T-helper 1 cell treated with Interleukin-12 subunit alpha and Interleukin-12 subunit beta and Interleukin-4 antibody, amounts not matched to agents 30 μg/mL and 1 μg/mL, for 36 hours (primary cell): ENCODE results near the gene HSBP1L1.

Experiments used
- H3K27ac Mint-ChIP-seq: one replicate; pipeline ENCODE4 v1.8.0; 2021; ENCODE audit warnings: mild to moderate bottlenecking, mixed read lengths
- H3K27me3 Mint-ChIP-seq: one replicate; pipeline ENCODE4 v1.8.0; 2021; ENCODE audit warnings: low read depth, mixed read lengths
- H3K36me3 Mint-ChIP-seq: one replicate; pipeline ENCODE4 v1.8.0; 2021; ENCODE audit warnings: low read depth, mixed read lengths
- H3K4me1 Mint-ChIP-seq: one replicate; pipeline ENCODE4 v1.8.0; 2021; ENCODE audit warnings: low read depth, mixed read lengths
- H3K4me3 Mint-ChIP-seq: one replicate; pipeline ENCODE4 v1.8.0; 2021; ENCODE audit warnings: mild to moderate bottlenecking, moderate library complexity, mixed read lengths
- H3K9me3 Mint-ChIP-seq: one replicate; pipeline ENCODE4 v1.8.0; 2021; ENCODE audit warnings: mixed read lengths

Gene HSBP1L1

DNA sequence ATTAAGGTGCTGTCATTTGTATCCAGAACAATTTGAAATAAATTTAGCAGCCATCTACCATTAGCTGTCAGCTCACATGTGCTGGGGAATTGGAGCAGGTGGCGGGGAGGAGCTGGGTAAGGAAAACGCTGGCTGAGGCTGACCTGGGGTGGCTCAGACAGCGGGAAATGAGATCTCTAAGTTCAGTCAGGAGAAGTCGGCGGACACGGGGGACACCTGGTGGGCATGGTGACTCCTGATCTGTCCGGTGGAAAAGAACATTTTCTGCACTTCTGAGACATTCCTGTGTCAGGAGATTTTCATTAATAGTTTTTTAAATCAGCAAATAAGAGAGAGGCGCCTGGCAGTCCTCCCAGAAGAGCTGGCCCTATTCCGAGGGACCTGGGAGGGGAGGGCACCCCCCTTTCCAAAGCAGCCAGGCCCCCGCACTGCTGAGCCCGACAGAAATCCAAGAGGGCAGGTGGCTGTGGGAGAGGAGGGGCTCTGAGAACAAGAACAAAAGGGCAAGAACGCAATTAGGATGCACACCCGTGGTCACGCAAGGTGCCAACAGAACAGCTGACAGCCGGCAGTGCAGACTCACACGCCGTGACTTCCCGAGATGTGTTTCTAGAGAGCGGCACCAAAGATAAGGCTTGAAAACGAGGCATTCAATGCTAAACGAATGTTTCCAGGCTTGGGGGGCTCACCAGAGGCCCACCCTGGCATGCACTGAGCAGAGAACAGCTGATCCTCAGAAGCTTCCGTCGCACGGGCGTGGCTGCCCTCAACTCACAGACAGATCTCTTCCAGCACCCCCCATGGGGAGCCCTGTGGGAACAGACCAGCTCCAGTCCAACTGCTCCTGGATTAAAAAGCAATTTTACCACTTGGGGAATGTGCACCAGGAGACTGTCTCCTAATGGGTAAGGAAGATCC lies 39.4 kb upstream of the HSBP1L1 start:
- peaks cover 34% of the 10 kb centered on the region for H3K36me3 Mint-ChIP-seq
- H3K4me3 Mint-ChIP-seq, result no peak overlapping the region
- no peak overlapping the region for H3K27ac Mint-ChIP-seq

DNA sequence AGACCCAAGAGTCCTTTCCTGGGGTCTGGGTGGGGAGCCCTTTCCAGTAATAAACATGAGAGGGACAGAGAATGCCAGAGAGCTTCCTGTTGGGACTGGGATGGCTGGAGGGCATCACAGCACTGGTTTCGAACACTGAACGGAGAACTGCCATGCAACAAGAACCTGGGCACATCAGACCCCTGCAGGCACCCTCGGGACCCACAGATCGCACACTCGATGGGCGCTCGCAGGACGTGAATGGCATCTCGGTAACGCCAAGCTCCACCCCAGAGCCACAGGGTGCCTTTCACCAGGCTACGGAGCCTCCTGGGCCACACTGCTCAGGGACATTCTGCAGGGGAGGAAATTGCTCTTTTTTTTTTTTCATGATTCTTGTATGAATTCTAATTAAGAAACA lies 38.1 kb upstream of the HSBP1L1 start:
- Mint-ChIP-seq H3K9me3 (peaks cover 24% of the 10 kb centered on the region), H3K36me3 (peaks cover 41% of the 10 kb centered on the region)

More for the DNA sequence above, 39.4 kb upstream of the HSBP1L1 start:
- Mint-ChIP-seq H3K9me3 (peaks cover 16% of the 10 kb centered on the region), H3K27me3 (no peaks in the 10 kb centered on the region), H3K4me1 (no peaks in the 10 kb centered on the region)

DNA sequence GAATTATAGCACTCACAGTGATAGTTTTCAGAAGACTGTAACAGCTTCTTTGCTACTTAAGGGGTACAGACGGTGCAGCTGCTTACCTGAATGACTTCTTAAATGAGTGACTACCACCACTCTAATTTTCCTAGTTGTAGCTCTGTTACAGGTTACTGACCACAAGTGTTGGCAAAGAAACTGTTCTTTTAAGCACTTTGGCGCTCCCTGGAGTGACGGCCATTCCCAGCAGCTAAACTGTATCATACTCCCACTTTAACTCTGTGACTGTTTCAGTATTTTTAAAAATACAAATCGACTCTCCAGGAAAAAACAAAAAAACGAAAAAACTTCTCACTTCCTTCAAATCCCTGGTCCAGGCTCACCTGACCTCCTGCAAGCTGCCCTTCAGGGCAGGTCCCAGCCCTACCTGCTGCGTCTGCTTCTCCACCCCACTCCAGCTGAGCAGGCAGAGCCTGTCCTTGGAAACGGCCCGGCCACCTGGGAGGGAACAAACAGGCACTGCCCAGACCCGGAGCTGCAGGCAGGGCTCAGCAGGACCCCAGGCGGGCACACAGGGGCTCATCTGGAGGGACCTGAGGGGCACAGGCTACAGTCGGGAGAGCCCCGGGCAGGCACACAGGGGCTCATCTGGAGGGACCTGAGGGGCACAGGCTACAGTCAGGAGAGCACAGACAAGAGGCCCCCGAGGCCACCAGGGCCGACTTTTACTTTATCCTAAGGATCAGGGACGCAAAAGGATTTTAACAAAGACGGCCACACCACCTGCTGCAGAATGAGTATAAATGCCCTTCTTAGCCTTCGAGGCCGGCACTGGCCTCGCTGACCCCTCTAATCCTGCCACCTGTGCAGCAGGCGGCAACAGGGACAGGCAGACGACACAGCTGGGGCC lies 37.5 kb upstream of the HSBP1L1 start:
- no peaks in the 10 kb centered on the region for H3K4me1 Mint-ChIP-seq
- peaks cover 28% of the 10 kb centered on the region for H3K9me3 Mint-ChIP-seq
- peak overlapping the region; percentile 31 for H3K27ac Mint-ChIP-seq
- peaks cover 39% of the 10 kb centered on the region for H3K36me3 Mint-ChIP-seq
- H3K4me3 Mint-ChIP-seq, result no peak overlapping the region
- H3K27me3 Mint-ChIP-seq, result no peaks in the 10 kb centered on the region

More for the DNA sequence above, 38.1 kb upstream of the HSBP1L1 start:
- no peaks in the 10 kb centered on the region for H3K4me1 Mint-ChIP-seq
- H3K27ac Mint-ChIP-seq, result no peak overlapping the region
- H3K27me3 Mint-ChIP-seq, result no peaks in the 10 kb centered on the region
- no peak overlapping the region for H3K4me3 Mint-ChIP-seq

DNA sequence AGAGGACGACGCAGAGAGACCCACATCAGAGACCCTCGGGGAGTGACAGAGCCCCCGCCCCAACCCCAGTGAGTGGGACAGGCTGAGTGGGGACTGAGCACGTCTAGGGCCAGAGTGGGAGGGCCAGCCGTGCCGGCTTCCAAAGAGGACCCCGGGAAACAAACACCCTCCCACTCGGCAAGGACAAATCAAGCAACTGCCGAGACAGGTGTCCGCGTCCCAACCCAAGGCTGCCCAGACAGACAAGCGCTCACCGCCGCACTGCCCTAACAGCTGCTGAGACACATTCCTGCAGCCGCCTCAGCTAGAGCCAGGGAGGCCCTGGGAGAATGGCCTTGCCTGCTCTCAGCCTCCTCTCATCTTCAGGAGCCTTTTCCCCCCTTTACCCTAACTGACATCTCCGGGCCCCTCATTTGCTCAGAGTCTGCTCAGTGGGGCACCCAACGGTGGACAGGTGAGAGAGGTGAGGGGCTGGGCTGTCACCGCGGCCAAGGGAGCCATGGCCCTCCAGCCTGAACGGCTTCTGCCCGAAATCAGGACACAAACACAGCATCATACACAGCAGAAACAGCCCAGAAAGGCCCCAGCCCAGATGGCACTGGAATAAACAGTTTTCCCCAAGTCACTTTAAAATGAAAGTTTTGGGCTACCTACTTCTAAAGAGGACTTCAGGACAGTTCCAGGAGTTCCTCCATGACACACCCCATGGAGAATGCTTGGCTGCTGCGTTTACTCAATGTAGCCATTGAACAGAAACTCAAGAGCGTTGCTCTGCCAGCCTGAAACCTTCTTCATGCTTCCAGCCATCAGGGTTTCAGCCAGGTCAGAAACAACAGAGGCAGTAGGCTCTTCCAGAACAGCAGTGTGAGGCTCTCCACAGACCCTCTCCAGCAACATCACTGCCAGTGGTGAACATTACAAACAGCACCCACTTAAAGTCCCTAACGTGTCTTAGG lies 36.6 kb upstream of the HSBP1L1 start:
- H3K27ac Mint-ChIP-seq, result no peak overlapping the region
- peaks cover 48% of the 10 kb centered on the region for H3K36me3 Mint-ChIP-seq
- no peaks in the 10 kb centered on the region for H3K4me1 Mint-ChIP-seq
- no peaks in the 10 kb centered on the region for H3K27me3 Mint-ChIP-seq
- H3K9me3 Mint-ChIP-seq, result peaks cover 37% of the 10 kb centered on the region
- no peak overlapping the region for H3K4me3 Mint-ChIP-seq

DNA sequence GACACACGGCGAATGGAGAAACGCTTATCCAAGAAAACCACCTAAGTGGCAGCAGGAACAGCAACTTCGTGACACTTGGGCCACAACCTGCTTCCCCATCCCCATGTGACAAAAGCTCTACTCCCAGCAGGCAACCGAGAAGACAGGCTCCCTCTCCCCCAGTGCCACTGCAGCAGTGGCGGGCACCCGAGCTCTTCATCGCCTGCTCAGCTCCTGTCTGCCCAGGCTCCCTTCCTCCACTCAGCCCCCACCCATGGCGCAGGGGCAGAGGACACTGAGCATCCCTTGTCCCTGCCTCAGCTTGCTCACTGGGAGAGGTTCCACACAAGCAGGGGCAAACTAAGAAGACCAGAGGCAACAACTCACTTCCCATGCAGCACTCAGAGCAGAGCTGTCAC lies 35.9 kb upstream of the HSBP1L1 start:
- peaks cover 44% of the 10 kb centered on the region for H3K9me3 Mint-ChIP-seq
- H3K27me3 Mint-ChIP-seq, result no peaks in the 10 kb centered on the region
- peaks cover 50% of the 10 kb centered on the region for H3K36me3 Mint-ChIP-seq
- H3K4me1 Mint-ChIP-seq, result no peaks in the 10 kb centered on the region
- H3K27ac Mint-ChIP-seq, result no peak overlapping the region
- no peak overlapping the region for H3K4me3 Mint-ChIP-seq

DNA sequence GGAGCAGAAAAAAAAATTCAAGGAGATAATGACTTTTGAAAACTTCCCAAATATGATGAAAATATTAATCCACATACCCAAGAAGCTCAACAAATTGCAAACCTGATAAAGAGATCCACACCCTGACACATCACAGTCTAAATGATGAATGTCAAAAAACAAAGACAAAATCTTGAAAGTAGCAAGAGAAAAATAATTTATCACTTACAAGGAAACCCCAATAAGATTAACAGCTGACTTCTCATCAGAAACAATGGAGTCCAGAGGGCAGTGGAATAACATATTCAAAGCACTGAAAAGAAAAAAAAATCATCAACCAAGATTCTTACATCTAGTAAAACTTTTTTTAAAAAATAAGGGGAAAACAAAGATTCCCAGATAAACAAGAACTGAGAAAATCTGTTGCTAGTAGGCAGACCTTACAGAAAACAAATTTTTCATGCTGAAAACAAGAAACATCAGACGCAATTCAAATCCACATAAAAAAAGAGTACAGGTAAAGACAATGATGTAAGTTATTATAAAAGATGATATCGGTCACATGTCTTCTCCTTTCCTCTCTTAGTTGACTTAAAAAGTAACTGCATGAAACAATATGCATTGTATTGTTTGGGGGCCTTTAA lies 34.3 kb upstream of the HSBP1L1 start:
- peaks cover 54% of the 10 kb centered on the region for H3K9me3 Mint-ChIP-seq
- no peak overlapping the region for H3K4me3 Mint-ChIP-seq
- no peaks in the 10 kb centered on the region for H3K27me3 Mint-ChIP-seq
- H3K4me1 Mint-ChIP-seq, result no peaks in the 10 kb centered on the region
- no peak overlapping the region for H3K27ac Mint-ChIP-seq
- peaks cover 57% of the 10 kb centered on the region for H3K36me3 Mint-ChIP-seq

DNA sequence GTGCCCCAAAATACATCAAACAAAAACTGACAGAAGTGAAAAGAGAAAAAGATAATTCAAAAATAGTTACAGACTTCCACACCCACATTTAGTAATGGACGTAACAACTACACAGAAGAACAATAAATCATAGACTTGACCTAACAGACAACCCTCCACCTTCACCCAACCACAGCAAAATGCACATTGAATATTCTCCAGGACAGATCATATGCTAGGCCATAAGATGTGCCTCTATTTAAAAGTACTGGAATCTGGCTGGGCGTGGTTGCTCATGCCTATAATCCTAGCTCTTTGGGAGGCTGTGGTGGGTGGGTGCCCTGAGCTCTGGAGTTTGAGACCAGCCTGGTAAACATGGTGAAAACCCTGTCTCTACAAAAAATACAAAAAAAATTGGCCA lies 33.0 kb upstream of the HSBP1L1 start:
- Mint-ChIP-seq H3K36me3 (peaks cover 71% of the 10 kb centered on the region), H3K4me3 (no peak overlapping the region), H3K9me3 (peaks cover 67% of the 10 kb centered on the region), H3K27me3 (no peaks in the 10 kb centered on the region), H3K27ac (no peak overlapping the region), H3K4me1 (no peaks in the 10 kb centered on the region)

DNA sequence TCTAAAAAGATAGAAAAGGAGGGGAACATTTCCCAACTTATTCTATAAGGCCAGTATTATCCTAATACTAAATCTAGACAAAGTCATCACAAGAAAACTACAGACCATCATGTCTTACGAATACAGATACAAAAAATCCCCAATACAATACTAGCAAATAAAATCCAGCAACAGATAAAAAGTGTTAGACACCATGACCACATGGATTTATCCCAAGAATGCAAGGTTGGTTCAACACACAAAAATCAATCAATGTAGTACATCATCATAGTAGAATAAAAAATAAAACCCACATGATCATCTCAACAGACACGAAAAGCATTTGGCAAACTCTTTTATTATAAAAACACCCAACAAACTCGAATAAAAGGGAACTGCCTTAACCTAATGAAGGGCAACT lies 31.5 kb upstream of the HSBP1L1 start:
- Mint-ChIP-seq H3K27ac (no peak overlapping the region), H3K36me3 (peaks cover 84% of the 10 kb centered on the region), H3K27me3 (no peaks in the 10 kb centered on the region), H3K4me3 (no peak overlapping the region), H3K4me1 (no peaks in the 10 kb centered on the region), H3K9me3 (peaks cover 74% of the 10 kb centered on the region)

DNA sequence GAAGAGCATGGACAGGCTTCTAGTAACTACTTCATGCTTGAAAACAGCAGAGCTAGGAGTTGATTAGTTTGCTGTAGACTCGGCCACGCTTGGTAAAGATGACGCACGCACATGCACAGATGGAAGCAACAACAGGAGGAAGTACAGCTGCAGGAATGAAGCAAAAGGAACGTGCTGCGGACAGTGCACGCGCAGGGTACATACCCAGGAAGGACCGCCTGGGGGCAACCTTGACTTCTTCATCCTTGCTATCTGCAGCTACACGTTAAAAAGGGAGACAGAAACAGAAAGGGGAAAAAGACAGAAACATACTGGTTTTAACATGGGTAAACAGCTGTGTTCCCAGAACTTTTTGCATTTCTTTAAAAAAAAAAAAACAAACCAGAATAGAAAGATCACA lies 30.7 kb upstream of the HSBP1L1 start:
- H3K36me3 Mint-ChIP-seq, result peaks cover 83% of the 10 kb centered on the region
- H3K4me1 Mint-ChIP-seq, result no peaks in the 10 kb centered on the region
- H3K27ac Mint-ChIP-seq, result no peak overlapping the region
- no peaks in the 10 kb centered on the region for H3K27me3 Mint-ChIP-seq
- H3K4me3 Mint-ChIP-seq, result no peak overlapping the region
- peaks cover 71% of the 10 kb centered on the region for H3K9me3 Mint-ChIP-seq

DNA sequence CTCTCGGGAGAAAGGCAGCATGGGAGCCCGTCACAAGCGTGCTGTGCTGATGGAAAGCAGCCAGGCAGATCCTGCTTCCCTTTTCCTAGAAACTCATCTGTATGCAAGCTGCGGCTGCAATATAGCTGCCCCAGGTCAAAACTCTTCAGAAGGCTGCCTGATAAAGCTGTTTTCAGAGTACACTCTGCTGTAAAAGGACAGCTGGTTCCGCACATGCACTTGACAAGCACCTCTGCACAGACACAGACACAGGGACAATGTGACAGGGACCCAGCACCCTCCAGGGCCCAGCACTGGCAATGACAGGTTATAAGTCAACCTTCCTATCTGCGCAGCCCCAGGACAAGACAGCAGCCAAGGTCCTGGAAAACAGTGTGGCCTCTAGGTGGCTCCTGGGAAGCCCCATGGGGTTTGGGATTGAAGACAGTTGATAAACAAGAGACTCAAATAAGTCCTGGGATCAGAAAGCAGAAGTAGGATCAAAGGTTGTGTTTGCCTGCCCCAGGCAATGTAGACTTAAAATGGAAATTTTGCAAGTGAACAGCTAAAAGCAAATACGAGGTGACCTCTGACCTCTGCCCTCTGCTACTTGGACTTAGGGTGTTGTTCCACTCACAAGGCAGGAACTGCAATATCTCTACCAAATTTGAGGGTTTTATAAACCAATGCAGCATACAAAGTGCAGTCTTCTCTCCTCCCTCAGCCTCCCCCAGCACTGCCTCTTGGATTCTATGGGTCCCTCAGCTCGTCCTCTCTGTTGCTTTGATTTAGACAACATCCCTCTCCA lies 29.9 kb upstream of the HSBP1L1 start:
- Mint-ChIP-seq H3K27ac (no peak overlapping the region), H3K36me3 (peaks cover 82% of the 10 kb centered on the region), H3K4me3 (no peak overlapping the region), H3K9me3 (peaks cover 64% of the 10 kb centered on the region), H3K27me3 (no peaks in the 10 kb centered on the region), H3K4me1 (no peaks in the 10 kb centered on the region)

DNA sequence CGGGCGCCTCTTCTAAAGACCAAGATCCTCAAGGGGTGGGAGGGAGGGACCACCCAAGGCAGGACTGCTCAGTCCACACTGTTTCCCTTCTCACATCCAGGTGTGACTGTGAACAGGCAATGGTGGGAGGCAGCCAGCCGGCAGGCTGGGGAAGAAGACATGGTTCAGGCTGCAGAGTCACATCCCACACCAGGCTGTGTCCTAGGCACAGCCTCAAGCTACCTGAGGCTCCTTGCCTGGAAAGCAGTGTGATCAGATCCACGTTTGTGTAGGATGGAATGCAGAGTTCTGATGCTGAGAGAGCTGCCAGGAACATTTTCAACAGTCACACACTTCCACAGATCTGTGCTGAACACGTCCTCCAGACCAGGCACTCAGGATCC lies 29.4 kb upstream of the HSBP1L1 start:
- H3K4me1 Mint-ChIP-seq, result no peaks in the 10 kb centered on the region
- no peak overlapping the region for H3K4me3 Mint-ChIP-seq
- H3K27me3 Mint-ChIP-seq, result no peaks in the 10 kb centered on the region
- no peak overlapping the region for H3K27ac Mint-ChIP-seq
- H3K9me3 Mint-ChIP-seq, result peaks cover 58% of the 10 kb centered on the region
- H3K36me3 Mint-ChIP-seq, result peaks cover 81% of the 10 kb centered on the region

DNA sequence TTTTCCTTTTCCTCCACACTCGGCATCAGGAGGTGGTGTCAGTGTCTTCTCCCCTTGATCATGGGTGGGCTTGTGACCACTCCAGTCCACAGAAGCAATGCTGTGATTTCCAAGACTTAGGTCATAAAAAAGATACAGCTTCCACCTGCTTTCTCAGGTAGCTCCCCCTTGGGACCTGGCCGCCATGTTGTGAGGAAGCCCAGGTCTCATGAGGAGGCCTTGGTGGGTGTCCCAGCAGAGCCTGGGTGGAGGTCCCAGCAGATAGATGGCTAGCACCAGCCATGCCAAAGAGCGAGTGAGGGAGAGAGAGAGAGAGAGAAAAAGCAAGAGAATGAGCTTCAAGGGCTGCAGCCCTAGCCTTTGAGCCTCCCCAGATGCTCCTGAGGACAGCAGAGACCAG lies 28.9 kb upstream of the HSBP1L1 start:
- Mint-ChIP-seq H3K27ac (no peak overlapping the region), H3K36me3 (peaks cover 79% of the 10 kb centered on the region), H3K4me3 (no peak overlapping the region)

DNA sequence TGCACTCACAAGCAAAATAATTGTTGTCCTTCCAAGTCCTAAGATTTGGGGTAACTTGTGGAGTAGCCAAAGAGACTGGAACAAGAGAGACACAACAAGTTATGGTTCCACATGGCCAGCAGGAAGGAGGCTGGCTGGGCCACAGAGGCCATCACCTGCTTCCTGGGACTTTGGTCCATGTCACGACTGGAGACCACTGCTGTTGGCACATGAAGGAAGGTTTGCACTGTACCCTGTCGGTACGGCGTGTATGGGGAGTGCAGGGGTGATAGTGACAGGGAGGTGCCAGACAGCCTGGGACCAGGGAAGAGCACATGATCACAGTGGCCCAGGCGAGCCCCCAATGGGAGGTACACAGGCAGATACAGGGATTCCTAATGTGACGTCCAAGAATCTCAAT lies 28.5 kb upstream of the HSBP1L1 start:
- peaks cover 80% of the 10 kb centered on the region for H3K36me3 Mint-ChIP-seq
- no peaks in the 10 kb centered on the region for H3K4me1 Mint-ChIP-seq
- H3K4me3 Mint-ChIP-seq, result no peak overlapping the region
- H3K27me3 Mint-ChIP-seq, result no peaks in the 10 kb centered on the region
- H3K27ac Mint-ChIP-seq, result no peak overlapping the region
- H3K9me3 Mint-ChIP-seq, result peaks cover 54% of the 10 kb centered on the region

More for the DNA sequence above, 28.9 kb upstream of the HSBP1L1 start:
- peaks cover 54% of the 10 kb centered on the region for H3K9me3 Mint-ChIP-seq
- no peaks in the 10 kb centered on the region for H3K27me3 Mint-ChIP-seq
- no peaks in the 10 kb centered on the region for H3K4me1 Mint-ChIP-seq
